K562 (cell line): ENCODE results near the gene PGAP2. TPM values are rescaled to one million over a fixed set of nuclear protein-coding genes. Genes with fewer than 3 reads are reported as not detected.

Source experiments
- ARID1B ChIP-seq: fragments of 450-650 bp; IDR thresholded peaks from 2 replicates; pipeline ENCODE4 v1.6.1; 2016; ENCODE audit warnings: antibody characterized with exemption, mild to moderate bottlenecking, inconsistent platforms
- CHD2 ChIP-seq: IDR thresholded peaks from 2 replicates; pipeline ENCODE4 v1.6.1; 2011; ENCODE audit warnings: low read depth, low read length
- CREB1 ChIP-seq, 2 experiments: sonication (generic) in 1 of 2; formaldehyde crosslinking in 1 of 2; IDR thresholded peaks; 2 replicates each; pipeline versions ENCODE4 v1.6.1 to v1.8.0; 2012 to 2022; ENCODE audit warnings: inconsistent platforms in 1 of 2, mild to moderate bottlenecking in 1 of 2, missing genetic modification reagents in 1 of 2, moderate library complexity in 1 of 2
- CREM ChIP-seq: IDR thresholded peaks from 2 replicates; pipeline ENCODE4 v1.6.1; 2014; ENCODE audit warnings: antibody characterized with exemption, low read depth
- E2F8 ChIP-seq: fragments of 450-650 bp; IDR thresholded peaks from 2 replicates; pipeline ENCODE4 v1.7.1; 2018; ENCODE audit warnings: mild to moderate bottlenecking, low read depth; ENCODE audit not compliant: partially characterized antibody
- HDAC8 ChIP-seq: fragments of 450-650 bp; IDR thresholded peaks from 2 replicates; pipeline ENCODE4 v1.6.1; 2016; ENCODE audit warnings: mild to moderate bottlenecking, missing genetic modification characterization, moderate library complexity, missing compliant biosample characterization
- HNRNPLL ChIP-seq: fragments of 200-400 bp; formaldehyde crosslinking; IDR thresholded peaks from 2 replicates; pipeline ENCODE4 v1.6.1; 2017; ENCODE audit warnings: low read length, low read depth, mild to moderate bottlenecking; ENCODE audit not compliant: poor library complexity, severe bottlenecking
- MYC ChIP-seq, 2 experiments: fragments of 250-450 bp in 1 of 2; sonication (Bioruptor Pico) in 1 of 2; IDR thresholded peaks; 2 replicates each; pipeline versions ENCODE4 v1.5.1 to v1.6.1; 2012 to 2021; ENCODE audit warnings: low read depth in 2 of 2, borderline replicate concordance in 1 of 2, improper control_type of control experiment in 1 of 2, low read length in 1 of 2, mild to moderate bottlenecking in 1 of 2, moderate library complexity in 1 of 2
- POLR2A ChIP-seq: fragments of 450-650 bp; conservative IDR thresholded peaks from 2 replicates; pipeline ENCODE4 v1.6.1; 2016
- POLR3A ChIP-seq: IDR thresholded peaks from 2 replicates; pipeline ENCODE4 v1.6.1; 2011; ENCODE audit warnings: borderline replicate concordance, mild to moderate bottlenecking, moderate library complexity; ENCODE audit not compliant: insufficient read length, insufficient read depth; ENCODE audit errors: extremely low read depth
- RBFOX2 ChIP-seq: fragments of 200-400 bp; formaldehyde crosslinking; IDR thresholded peaks from 2 replicates; pipeline ENCODE4 v1.6.1; 2017; ENCODE audit warnings: low read depth, mild to moderate bottlenecking, low read length, moderate library complexity
- SAP30 ChIP-seq: fragments of 200-600 bp; sonication (generic); IDR thresholded peaks from 2 replicates; pipeline ENCODE4 v1.6.1; 2012; ENCODE audit warnings: borderline replicate concordance, low read depth, mild to moderate bottlenecking, moderate library complexity, low read length, control low read depth, inconsistent platforms; ENCODE audit not compliant: insufficient read depth, poor library complexity, severe bottlenecking
- SRF ChIP-seq, 2 experiments: fragments of 250-450, 450-650 bp in 1 of 2; sonication (Bioruptor Pico) in 1 of 2; sonication (generic) in 1 of 2; formaldehyde crosslinking; IDR thresholded peaks; 2 replicates each; pipeline versions ENCODE4 v1.5.0 to v1.5.1; 2020 to 2022; ENCODE audit warnings: mild to moderate bottlenecking in 1 of 2, missing genetic modification reagents in 1 of 2
- XRCC5 ChIP-seq: fragments of 200-400 bp; formaldehyde crosslinking; IDR thresholded peaks from 2 replicates; pipeline ENCODE4 v1.6.1; 2017; ENCODE audit warnings: low read depth, mild to moderate bottlenecking, low read length
- ZNF586 ChIP-seq: fragments of 450-650 bp; formaldehyde crosslinking; conservative IDR thresholded peaks from 2 replicates; pipeline ENCODE4 v1.4.0; 2020; ENCODE audit warnings: mild to moderate bottlenecking, moderate library complexity
- polyA plus RNA-seq, 8 experiments: library from polyadenylated mRNA; depleted of rRNA in 4 of 8; stranded (reverse) in 5 of 8; unstranded in 3 of 8; fragments of >200 nt; fragmentation: Nextera tagmentation in 2 of 8; fragmentation: Illumina TruSeq in 1 of 8; extraction: Ambion mirVana in 2 of 8; extraction: Trizol in 1 of 8; gene quantifications; 2 replicates each; pipeline versions ENCODE4 v1.2.1 to v1.2.3, GENCODE V29; 2011 to 2014; ENCODE audit warnings: inconsistent platforms in 1 of 8, missing spikeins in 1 of 8
- total RNA-seq, 7 experiments: library from RNA; depleted of rRNA in 6 of 7; stranded (reverse); fragments of >200 nt in 6 of 7; fragmentation: Illumina TruSeq in 2 of 7; extraction: Trizol in 2 of 7; gene quantifications; 2 replicates each; pipeline versions ENCODE4 v1.2.1 to v1.2.3, GENCODE V29; 2011 to 2021; ENCODE audit warnings: low replicate concordance in 1 of 7
- TF ChIP-seq, protein P1 (sequence below): sonication (generic); formaldehyde crosslinking; IDR thresholded peaks from 2 replicates; pipeline ENCODE4 v1.8.1; 2023; ENCODE audit warnings: missing genetic modification reagents, mild to moderate bottlenecking, borderline replicate concordance
- TF ChIP-seq, protein P2 (sequence below): sonication (generic); IDR thresholded peaks from 2 replicates; pipeline ENCODE4 v1.6.1; 2016

The PGAP2 gene
- total and polyA plus RNA-seq, 9 of the 15 experiments (the other 6 are each of a cell fraction or from before 2014, with no cell fraction given) = 17.9 to 47.2 (median 33.7) TPM

GRCh38 chr11:3854977-3855807 lies 46.8 kb downstream of the PGAP2 start, which contains the start of gene STIM1 (continued):
- TF ChIP-seq E2F8 (peak; percentile 65), POLR2A (peak; percentile 72), HNRNPLL (peak; percentile 67), HDAC8 (tag) (no peak), CHD2 (peak; percentile 31; the same call in 1 of the 2 replicates), ARID1B (0 out of 2 replicates have a peak, but pooled peaks have one; percentile 8), POLR3A (no peak), SAP30 (peak; percentile 51), CREB1 (IDR thresholded peaks at IDR 0.05) (peak; percentile 70), CREB1 (CRISPR knock-in tag; IDR thresholded peaks at IDR 0.05) (peak; percentile 87), SRF (CRISPR knock-in tag; IDR thresholded peaks at IDR 0.05) (0 out of 4 replicates have a peak, but pooled peaks of 1 of the 2 experiments have one; percentile 29), MYC (IDR thresholded peaks at IDR 0.05; ENCODE audit: low read depth, low read length) (peak; percentile 63), MYC (CRISPR knock-in tag; IDR thresholded peaks at IDR 0.05; ENCODE audit: borderline replicate concordance, low read depth) (peak; percentile 8; the same call in 1 of the 2 replicates), ZNF586 (CRISPR knock-in tag) (no peak), CREM (peak; percentile 86), XRCC5 (peak; percentile 65; the same call in 1 of the 2 replicates), RBFOX2 (peak; percentile 78)
- TF ChIP-seq, protein P1, sequence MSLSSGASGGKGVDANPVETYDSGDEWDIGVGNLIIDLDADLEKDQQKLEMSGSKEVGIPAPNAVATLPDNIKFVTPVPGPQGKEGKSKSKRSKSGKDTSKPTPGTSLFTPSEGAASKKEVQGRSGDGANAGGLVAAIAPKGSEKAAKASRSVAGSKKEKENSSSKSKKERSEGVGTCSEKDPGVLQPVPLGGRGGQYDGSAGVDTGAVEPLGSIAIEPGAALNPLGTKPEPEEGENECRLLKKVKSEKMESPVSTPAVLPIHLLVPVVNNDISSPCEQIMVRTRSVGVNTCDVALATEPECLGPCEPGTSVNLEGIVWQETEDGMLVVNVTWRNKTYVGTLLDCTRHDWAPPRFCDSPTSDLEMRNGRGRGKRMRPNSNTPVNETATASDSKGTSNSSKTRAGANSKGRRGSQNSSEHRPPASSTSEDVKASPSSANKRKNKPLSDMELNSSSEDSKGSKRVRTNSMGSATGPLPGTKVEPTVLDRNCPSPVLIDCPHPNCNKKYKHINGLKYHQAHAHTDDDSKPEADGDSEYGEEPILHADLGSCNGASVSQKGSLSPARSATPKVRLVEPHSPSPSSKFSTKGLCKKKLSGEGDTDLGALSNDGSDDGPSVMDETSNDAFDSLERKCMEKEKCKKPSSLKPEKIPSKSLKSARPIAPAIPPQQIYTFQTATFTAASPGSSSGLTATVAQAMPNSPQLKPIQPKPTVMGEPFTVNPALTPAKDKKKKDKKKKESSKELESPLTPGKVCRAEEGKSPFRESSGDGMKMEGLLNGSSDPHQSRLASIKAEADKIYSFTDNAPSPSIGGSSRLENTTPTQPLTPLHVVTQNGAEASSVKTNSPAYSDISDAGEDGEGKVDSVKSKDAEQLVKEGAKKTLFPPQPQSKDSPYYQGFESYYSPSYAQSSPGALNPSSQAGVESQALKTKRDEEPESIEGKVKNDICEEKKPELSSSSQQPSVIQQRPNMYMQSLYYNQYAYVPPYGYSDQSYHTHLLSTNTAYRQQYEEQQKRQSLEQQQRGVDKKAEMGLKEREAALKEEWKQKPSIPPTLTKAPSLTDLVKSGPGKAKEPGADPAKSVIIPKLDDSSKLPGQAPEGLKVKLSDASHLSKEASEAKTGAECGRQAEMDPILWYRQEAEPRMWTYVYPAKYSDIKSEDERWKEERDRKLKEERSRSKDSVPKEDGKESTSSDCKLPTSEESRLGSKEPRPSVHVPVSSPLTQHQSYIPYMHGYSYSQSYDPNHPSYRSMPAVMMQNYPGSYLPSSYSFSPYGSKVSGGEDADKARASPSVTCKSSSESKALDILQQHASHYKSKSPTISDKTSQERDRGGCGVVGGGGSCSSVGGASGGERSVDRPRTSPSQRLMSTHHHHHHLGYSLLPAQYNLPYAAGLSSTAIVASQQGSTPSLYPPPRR = peak; percentile 26; the same call in 1 of the 2 replicates
- TF ChIP-seq, protein P2, sequence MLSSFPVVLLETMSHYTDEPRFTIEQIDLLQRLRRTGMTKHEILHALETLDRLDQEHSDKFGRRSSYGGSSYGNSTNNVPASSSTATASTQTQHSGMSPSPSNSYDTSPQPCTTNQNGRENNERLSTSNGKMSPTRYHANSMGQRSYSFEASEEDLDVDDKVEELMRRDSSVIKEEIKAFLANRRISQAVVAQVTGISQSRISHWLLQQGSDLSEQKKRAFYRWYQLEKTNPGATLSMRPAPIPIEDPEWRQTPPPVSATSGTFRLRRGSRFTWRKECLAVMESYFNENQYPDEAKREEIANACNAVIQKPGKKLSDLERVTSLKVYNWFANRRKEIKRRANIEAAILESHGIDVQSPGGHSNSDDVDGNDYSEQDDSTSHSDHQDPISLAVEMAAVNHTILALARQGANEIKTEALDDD = no peak
